Measurements from ENCODE around the gene RRP1.

DNA sequence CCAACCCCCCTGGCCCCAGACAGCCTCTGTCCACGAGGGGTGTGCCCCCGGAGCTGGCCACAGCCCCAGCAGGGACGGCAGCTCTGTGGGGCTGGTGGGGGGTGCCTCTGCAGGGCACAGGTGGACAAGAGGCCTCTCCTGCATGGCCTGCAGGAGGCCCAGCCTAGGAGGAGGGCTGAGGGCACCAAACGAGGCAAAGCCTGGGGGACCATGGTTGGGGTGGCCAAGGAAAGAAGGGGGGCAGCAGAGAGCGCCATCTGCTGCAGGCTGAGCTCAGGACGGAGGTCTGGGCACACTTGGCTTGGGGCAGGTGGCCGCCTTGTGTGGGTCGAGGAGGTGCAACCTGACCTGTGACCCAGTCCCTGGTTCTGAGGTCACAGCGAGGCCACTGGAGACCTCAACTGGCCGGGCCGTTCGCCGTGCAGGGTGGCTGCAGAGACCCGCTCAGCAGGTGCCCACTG, 27.3 kb downstream of the RRP1 start:
- no peak for TF ChIP-seq HOXA7 (CRISPR knock-in tag; IDR thresholded peaks at IDR 0.05)
- TF ChIP-seq, protein P1, sequence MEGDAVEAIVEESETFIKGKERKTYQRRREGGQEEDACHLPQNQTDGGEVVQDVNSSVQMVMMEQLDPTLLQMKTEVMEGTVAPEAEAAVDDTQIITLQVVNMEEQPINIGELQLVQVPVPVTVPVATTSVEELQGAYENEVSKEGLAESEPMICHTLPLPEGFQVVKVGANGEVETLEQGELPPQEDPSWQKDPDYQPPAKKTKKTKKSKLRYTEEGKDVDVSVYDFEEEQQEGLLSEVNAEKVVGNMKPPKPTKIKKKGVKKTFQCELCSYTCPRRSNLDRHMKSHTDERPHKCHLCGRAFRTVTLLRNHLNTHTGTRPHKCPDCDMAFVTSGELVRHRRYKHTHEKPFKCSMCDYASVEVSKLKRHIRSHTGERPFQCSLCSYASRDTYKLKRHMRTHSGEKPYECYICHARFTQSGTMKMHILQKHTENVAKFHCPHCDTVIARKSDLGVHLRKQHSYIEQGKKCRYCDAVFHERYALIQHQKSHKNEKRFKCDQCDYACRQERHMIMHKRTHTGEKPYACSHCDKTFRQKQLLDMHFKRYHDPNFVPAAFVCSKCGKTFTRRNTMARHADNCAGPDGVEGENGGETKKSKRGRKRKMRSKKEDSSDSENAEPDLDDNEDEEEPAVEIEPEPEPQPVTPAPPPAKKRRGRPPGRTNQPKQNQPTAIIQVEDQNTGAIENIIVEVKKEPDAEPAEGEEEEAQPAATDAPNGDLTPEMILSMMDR (IDR thresholded peaks at IDR 0.05), result no peak
- no peak for TF ChIP-seq CHD2 (IDR thresholded peaks at IDR 0.05; ENCODE audit: low read length, partially characterized antibody)
- TF ChIP-seq RARB (CRISPR knock-in tag; IDR thresholded peaks at IDR 0.05), result no peak
